Activated T-cell treated with anti-CD3 and anti-CD28 coated beads for 24 hours (primary cell): Measurements from ENCODE around the gene ZNHIT6.
A peak's percentile ranks its signal among the peaks of the same experiment; 100 is the strongest.
"Not testable (repeated sequence)": the region's sequence is repeated elsewhere in the genome, so short reads cannot be mapped to it uniquely, and the experiment has no call there.

Source experiments
- DNase-seq: peaks from one replicate; pipeline ENCODE4 v3.0.0-alpha.2; 2020; ENCODE audit warnings: low read depth

Gene ZNHIT6

DNA sequence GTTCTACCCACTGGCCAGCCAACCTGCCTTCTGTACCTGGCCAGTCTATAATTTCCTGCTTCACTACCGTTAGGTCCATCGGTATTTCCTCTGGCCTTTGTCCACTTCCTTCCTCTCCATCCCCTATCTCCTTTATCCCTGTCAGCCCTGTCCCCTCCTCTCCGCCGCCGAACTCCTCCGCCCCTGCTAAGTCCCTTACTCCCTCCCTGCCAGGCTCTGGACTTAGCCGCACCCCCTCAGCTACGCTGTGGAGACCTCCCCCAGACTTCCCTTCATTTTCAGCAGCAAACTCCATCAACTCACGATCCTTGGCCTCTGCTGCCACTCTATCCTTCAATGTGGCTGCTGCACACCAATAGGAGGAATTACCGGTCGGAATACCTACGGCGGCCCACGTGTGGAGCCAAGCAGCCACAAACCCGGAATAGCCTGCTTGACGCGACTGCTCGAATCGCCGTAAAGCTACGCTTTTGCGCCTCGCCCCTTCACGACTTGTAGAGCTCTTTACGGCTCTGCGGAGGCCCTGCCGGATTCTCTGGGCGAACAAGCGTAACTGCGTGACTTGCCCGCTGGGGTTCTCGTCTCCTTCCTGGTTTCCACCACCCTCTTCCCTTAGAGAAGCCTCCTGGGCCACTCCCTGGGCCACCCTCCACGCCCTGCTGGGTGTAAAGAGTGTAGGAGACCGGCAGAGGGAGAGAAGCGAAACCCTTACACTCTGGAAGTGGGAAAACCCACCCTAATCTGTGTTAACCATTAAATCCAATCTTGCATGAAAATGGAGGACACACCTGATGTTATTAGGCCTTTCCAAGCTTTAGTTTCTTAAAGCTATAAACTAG, at the start of gene ZNHIT6:
Gene ZNHIT6 (minus strand): TSS at position 444 of the 839 bp plus-strand sequence. CDS start 149 bp downstream, at position 295.
- DNase-seq, result peak; percentile 85

GRCh38 chr1:85756864-85757263, 48.6 kb upstream of the ZNHIT6 start:
- no peak for DNase-seq

DNA sequence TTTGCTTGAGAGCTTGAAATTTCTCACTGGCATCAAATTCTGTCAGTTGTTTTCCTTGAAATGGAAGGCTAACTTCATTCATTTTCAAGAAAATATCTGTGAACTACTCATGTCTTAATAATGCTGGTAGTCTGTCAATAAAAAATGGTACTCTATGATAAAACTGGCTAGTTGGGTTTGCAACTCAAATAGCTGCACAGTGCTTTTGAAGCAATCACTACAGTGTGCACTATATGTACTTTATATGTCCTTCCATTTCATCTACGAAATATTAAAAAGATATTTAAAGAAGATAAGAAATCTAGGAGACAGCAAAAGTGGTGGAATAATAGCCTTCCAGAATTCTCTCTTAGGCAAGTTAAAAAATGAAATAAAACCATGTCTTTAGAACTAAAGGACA, 39.9 kb upstream of the ZNHIT6 start:
- no peak for DNase-seq

DNA sequence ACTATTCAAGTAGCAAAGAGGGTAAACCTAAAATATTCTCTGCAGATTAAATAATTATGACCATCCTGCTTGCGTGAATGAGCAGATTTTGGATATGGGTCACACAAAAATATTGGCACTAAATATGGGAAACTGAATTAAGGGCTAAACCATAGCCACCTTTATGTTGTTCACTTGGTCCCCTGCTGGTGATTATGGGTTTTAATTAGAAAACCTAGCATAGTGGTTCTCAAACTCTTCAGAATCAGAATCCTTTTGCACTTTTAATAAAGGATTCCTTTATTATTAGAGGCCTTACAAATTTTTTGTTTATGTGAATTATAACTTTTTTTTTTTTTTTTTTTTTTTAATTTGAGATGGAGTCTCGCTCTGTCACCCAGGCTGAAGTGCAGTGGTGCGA, 38.5 kb upstream of the ZNHIT6 start:
- DNase-seq, result no peak

DNA sequence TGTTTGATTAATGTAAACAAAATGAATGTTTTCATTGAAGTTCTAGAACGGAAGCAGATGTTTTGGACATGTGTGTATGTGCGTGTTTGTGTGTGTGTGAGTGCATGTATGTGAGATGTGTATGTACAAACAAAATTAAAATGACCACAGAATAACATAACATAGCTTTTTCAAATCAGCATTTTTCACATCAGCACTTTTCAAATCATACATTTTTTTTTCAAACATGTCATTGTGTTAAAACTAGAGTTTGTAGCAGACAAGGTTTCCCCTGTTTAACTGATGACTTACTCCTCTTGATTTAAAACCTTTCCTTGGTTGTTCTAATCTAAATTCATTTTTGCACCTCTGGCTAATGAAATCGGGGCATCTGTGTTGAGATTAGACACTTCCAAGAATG, 35.6 kb upstream of the ZNHIT6 start:
- no peak for DNase-seq

- no peak for DNase-seq
These were observed 26.7 kb upstream of the ZNHIT6 start for GRCh38 chr1:85734931-85735330.

DNA sequence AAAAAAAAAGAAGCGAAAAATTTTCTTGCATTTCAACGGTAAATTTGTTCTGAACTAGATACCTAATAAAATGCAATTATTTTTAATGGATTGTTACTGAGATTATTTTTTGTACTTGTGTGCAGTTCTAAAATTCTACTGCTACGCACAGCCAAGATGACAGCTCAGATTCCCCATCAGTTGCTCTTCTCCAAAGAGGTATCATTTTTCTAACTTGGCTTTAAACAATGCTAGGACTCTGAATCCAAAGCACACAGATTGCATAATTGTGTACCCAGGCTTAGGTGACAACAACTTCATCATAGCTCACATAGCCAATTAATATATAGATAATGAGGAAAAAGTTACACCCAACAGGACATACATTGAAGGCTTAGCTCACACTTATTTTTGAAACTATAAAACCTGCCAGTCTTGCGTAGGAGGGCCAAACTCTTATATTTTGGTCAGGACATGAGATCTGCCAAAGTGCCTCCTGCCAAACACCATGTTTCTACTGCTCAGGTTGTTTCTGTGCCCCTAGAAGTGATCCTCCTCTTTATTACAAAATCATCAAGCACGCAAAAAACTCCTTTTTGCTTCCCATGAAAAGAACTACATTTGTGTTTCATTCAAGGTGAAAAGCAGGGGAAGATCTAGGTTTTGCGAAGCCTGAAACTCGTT, 10.6 kb upstream of the ZNHIT6 start:
- DNase-seq, result no peak

GRCh38 chr1:85714418-85715114, 6.3 kb upstream of the ZNHIT6 start:
- DNase-seq, result not testable (repeated sequence)

- DNase-seq, result no peak
These were observed 595 bp upstream of the ZNHIT6 start for GRCh38 chr1:85708829-85709227.

DNA sequence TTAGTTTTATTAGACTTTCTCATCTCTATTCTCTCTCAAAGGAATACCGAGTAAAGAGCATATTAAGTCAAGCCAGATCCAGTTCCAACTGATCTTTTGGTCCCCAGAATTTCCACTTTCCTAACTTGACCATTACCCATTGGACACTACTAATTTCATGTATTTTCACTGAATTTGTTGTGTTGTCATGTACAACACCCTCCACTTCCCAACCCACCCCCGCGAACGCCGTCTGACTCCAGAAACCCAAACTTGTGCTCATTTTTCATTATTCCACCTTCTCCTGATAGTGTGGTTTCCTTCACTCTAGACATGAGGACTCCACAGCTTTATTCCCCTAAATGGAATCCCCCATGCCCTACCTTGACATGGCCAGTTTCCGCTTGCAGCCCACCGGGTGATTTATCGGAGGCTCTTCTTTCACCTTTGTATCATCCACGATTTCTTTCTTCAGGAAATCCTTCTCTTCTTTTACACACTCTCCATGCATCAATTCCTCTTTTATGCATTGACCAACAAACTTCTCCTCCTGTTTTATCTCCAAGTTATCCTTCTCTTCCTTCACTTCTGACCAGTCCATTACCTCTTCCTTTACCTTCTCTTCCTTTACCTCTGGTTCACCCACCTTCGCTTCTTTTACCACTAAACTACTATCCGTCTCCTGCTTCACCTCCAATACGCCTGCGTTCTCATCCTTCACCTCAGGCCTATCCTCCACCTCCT, 805 bp downstream of the ZNHIT6 start:
- no peak for DNase-seq

DNA sequence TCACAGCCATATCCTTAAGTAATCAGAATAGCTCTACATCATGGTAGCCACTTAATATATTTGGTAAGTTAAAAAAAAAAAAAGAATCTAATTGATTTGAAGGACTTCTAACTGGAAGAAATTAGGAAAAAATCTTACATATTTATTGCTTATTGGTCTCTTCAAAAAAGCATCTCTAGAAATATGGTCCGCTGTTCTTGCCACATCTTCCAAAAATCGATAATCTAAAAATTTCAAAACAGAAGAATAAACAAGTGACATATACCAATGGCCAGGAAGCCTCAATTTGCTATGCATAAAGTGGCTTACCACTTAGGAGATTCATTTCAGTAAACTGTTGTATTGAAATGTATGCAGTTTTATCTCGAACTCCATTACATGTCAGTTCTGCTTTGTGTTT, 2.3 kb downstream of the ZNHIT6 start:
- no peak for DNase-seq

DNA sequence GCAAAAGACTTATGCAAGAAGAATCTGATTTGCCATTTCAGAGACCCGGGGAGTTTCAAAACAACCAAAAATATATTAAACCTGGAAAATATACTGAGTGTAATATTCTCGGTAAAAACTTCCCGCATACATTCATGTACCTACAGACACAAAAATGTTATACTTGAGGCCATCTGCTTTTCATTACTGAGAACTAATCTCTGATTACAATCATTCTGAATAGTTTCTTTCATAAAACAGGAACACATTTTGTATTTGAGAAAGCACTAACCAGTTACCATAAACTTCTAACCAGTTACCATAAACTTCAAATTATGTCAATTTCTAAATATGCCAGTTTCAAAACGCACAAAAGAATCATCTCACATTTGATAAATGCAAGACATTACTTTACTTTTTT, 7.8 kb downstream of the ZNHIT6 start:
- DNase-seq, result no peak

GRCh38 chr1:85697895-85698294, 10.3 kb downstream of the ZNHIT6 start:
- no peak for DNase-seq

- DNase-seq, result no peak
These were observed 15.4 kb downstream of the ZNHIT6 start for GRCh38 chr1:85692730-85693314.

- no peak for DNase-seq
These were observed 18.3 kb downstream of the ZNHIT6 start for GRCh38 chr1:85689775-85690404.

DNA sequence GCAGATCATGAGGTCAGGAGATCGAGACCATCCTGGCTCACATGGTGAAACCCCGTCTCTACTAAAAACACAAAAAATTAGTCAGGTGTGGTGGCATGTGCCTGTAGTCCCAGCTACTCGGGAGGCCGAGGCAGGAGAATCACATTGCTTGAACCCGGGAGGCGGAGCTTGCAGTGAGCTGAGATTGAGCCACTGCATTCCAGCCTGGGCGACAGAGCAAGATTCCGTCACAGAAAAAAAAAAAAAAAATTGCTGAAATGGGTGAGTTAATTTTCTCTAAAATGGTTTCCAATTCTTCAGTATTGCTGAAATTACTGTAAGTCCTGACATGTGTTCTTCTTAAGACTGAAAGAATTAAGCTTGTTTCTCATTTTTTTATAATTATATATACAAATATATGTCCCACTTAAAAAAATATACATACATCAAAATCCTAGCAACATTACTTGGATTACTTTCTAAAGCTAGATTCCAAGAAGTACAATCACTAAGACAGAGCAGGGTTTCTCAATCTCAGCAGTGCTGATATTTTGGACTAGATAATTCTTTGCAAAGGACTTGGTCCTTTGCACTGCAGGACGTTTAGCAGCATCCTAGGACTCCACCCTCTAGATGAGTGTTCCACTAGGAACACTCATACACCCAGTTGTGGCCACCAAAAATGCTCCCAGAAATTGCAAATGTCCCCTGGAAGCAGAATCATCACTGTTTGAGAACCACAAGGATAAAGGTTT, 24.8 kb downstream of the ZNHIT6 start:
- DNase-seq, result no peak

DNA sequence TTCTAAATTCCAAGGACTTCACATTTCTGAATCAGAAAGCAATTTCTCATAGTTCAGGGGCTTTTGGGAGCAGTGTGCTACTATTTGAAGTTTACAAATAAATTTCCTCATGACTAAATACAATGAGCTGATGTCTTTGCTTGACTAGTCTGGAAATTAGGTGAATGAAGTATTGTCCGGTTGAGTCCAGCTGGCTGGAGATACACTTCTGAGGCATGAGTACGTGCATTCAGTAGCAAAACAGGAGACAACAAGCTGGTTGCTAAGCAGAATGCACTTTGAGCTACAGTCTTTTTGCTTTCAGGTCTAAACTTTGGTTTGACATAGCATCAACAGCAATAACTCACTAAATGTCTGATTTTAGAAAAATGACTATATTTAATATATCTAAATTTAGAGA, 27.1 kb downstream of the ZNHIT6 start:
- DNase-seq, result no peak

- no peak for DNase-seq
These were observed 30.0 kb downstream of the ZNHIT6 start for GRCh38 chr1:85678193-85678592.

DNA sequence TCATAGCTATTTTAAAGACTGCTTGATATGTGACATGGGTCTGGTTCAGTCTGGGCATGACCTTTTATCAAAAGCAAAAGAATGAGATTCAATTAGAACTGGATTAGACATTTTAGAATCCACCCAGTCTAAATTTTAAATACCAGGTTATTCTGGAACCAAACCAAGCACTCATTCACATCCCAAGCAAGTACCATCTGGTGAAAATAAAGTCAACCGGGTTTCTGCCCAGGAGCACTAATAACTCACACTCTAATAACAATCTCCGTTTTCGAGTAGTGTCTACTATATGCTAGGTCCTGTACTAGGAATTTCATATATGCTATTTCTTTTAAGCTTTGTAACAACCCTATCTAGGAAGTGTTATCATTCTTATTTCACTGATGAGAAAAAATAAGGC, 30.6 kb downstream of the ZNHIT6 start:
- DNase-seq, result no peak

- DNase-seq, result no peak
These were observed 36.1 kb downstream of the ZNHIT6 start for GRCh38 chr1:85672031-85672660.
